Measurements from ENCODE around the gene KRTAP10-4. TPM values are rescaled to one million over a fixed set of nuclear protein-coding genes. Genes with fewer than 3 reads are reported as not detected.

KRTAP10-4 gene
- polyA plus RNA-seq, 1 of the 3 experiments (the other 2 are of a cell fraction) = not detected

DNA sequence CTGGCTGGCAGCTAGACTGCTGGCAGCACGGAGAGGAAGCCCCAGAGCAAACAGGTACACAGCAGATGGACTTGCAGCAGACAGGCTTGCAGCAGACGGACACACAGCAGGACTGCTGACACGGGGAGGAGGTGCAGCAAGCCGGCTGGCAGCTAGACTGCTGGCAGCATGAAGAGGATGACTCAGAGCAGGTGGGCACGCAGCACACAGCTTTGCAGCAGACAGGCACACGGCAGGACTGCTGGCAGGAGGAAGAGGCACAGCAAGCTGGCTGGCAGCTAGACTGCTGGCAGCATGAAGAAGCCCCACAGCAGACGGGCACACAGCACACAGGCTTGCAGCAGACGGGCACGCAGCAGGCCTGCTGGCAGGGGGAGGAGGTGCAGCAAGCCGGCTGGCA is 22.7 kb upstream of the KRTAP10-4 start:
- Histone ChIP-seq H3K27me3 (ENCODE audit: insufficient read depth) (peaks cover 43% of the 10 kb centered on the region), H3K9me2 (no peaks in the 10 kb centered on the region), H3K27ac (ENCODE audit: low read depth in 2 of 2, low read length in 1 of 2) (no peak overlapping the region), H3K9me3 (no peaks in the 10 kb centered on the region), H3K4me3 (ENCODE audit: low read depth in 2 of 2, low read length in 1 of 2) (no peak overlapping the region), H3K4me2 (no peak overlapping the region), H3F3A (replicated peaks; ENCODE audit: insufficient read depth) (no peaks in the 10 kb centered on the region), H3K79me2 (ENCODE audit: insufficient read depth) (no peaks in the 10 kb centered on the region), H3K36me3 (replicated peaks in 1 of 2; ENCODE audit: control insufficient read depth in 1 of 2, insufficient read depth in 2 of 2, low read length in 1 of 2) (no peaks in the 10 kb centered on the region), H3K9ac (no peak overlapping the region), H3K4me1 (ENCODE audit: control insufficient read depth in 1 of 2, insufficient read depth in 2 of 2, low read depth in 1 of 2, low read length in 1 of 2) (no peaks in the 10 kb centered on the region), H4K20me1 (ENCODE audit: insufficient read depth) (no peaks in the 10 kb centered on the region), H2AFZ (ENCODE audit: low read depth) (no peak overlapping the region)
- CTCF ChIA-PET = no interaction called here
- POLR2A ChIA-PET = interaction anchor here (0.6 kb wide), 1 partner anchor 25 kb away, joined by 3 read pairs; no protein-coding TSS in a partner anchor
- no peak for TF ChIP-seq SIN3A (IDR thresholded peaks at IDR 0.05; ENCODE audit: borderline replicate concordance, low read depth, low read length)
- no peak for TF ChIP-seq FOSL2 (IDR thresholded peaks at IDR 0.05; ENCODE audit: borderline replicate concordance, low read depth)
- DNase-seq = no peak
- WGBS (ENCODE audit: low lambda C conversion rate) = 18% methylated on average over 7 of the region's 10 CpGs

GRCh38 chr21:44551340-44551961 is 22.1 kb upstream of the KRTAP10-4 start, which contains the start of gene KRTAP10-2:
Gene KRTAP10-2 (minus strand): TSS chr21:44551505. CDS start chr21:44551458, 47 bp downstream.
- H3K9ac ChIP-seq = no peak within 1 kb of the TSS
- H3K36me3 ChIP-seq (replicated peaks in 1 of 2; ENCODE audit: control insufficient read depth in 1 of 2, insufficient read depth in 2 of 2, low read length in 1 of 2) = no peaks in the 10 kb centered on the region
- WGBS (ENCODE audit: low lambda C conversion rate) = 24% methylated on average over 16 of the region's 17 CpGs
- H3F3A ChIP-seq (replicated peaks; ENCODE audit: insufficient read depth) = no peaks in the 10 kb centered on the region
- CTCF ChIA-PET = no interaction called here
- no peak for DNase-seq
- H3K9me3 ChIP-seq = no peaks in the 10 kb centered on the region
- no peak within 1 kb of the TSS for H3K27ac ChIP-seq (ENCODE audit: low read depth in 2 of 2, low read length in 1 of 2)
- H3K4me2 ChIP-seq = no peak within 1 kb of the TSS
- no peaks in the 10 kb centered on the region for H3K9me2 ChIP-seq
- H3K79me2 ChIP-seq (ENCODE audit: insufficient read depth) = no peaks in the 10 kb centered on the region
- no peak within 1 kb of the TSS for H3K4me3 ChIP-seq (ENCODE audit: low read depth in 2 of 2, low read length in 1 of 2)
- POLR2A ChIA-PET = no interaction called here
- H3K4me1 ChIP-seq (ENCODE audit: control insufficient read depth in 1 of 2, insufficient read depth in 2 of 2, low read depth in 1 of 2, low read length in 1 of 2) = no peaks in the 10 kb centered on the region
- no peak for TF ChIP-seq FOSL2 (IDR thresholded peaks at IDR 0.05; ENCODE audit: borderline replicate concordance, low read depth)
- TF ChIP-seq SIN3A (IDR thresholded peaks at IDR 0.05; ENCODE audit: borderline replicate concordance, low read depth, low read length) = no peak
- TF ChIP-seq, protein P1, sequence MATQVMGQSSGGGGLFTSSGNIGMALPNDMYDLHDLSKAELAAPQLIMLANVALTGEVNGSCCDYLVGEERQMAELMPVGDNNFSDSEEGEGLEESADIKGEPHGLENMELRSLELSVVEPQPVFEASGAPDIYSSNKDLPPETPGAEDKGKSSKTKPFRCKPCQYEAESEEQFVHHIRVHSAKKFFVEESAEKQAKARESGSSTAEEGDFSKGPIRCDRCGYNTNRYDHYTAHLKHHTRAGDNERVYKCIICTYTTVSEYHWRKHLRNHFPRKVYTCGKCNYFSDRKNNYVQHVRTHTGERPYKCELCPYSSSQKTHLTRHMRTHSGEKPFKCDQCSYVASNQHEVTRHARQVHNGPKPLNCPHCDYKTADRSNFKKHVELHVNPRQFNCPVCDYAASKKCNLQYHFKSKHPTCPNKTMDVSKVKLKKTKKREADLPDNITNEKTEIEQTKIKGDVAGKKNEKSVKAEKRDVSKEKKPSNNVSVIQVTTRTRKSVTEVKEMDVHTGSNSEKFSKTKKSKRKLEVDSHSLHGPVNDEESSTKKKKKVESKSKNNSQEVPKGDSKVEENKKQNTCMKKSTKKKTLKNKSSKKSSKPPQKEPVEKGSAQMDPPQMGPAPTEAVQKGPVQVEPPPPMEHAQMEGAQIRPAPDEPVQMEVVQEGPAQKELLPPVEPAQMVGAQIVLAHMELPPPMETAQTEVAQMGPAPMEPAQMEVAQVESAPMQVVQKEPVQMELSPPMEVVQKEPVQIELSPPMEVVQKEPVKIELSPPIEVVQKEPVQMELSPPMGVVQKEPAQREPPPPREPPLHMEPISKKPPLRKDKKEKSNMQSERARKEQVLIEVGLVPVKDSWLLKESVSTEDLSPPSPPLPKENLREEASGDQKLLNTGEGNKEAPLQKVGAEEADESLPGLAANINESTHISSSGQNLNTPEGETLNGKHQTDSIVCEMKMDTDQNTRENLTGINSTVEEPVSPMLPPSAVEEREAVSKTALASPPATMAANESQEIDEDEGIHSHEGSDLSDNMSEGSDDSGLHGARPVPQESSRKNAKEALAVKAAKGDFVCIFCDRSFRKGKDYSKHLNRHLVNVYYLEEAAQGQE (IDR thresholded peaks at IDR 0.05; ENCODE audit: low read depth, low read length) = no peak
- TF ChIP-seq, protein P2, sequence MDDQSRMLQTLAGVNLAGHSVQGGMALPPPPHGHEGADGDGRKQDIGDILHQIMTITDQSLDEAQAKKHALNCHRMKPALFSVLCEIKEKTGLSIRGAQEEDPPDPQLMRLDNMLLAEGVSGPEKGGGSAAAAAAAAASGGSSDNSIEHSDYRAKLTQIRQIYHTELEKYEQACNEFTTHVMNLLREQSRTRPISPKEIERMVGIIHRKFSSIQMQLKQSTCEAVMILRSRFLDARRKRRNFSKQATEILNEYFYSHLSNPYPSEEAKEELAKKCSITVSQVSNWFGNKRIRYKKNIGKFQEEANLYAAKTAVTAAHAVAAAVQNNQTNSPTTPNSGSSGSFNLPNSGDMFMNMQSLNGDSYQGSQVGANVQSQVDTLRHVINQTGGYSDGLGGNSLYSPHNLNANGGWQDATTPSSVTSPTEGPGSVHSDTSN (IDR thresholded peaks at IDR 0.05) = no peak
- TF ChIP-seq, protein P3, sequence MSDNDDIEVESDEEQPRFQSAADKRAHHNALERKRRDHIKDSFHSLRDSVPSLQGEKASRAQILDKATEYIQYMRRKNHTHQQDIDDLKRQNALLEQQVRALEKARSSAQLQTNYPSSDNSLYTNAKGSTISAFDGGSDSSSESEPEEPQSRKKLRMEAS (IDR thresholded peaks at IDR 0.05; ENCODE audit: low read depth) = no peak
- no peak for TF ChIP-seq CHD2 (IDR thresholded peaks at IDR 0.05; ENCODE audit: low read length, partially characterized antibody)
- TF ChIP-seq RXRA (IDR thresholded peaks at IDR 0.05; ENCODE audit: borderline replicate concordance, low read depth) = no peak
- no peak for TF ChIP-seq RFX5 (IDR thresholded peaks at IDR 0.05; ENCODE audit: low read length)
- TF ChIP-seq YY1 (IDR thresholded peaks at IDR 0.05; ENCODE audit: low read depth) = no peak
- H3K27me3 ChIP-seq (ENCODE audit: insufficient read depth) = peaks cover 49% of the 10 kb centered on the region
- no peak within 1 kb of the TSS for H2AFZ ChIP-seq (ENCODE audit: low read depth)
- H4K20me1 ChIP-seq (ENCODE audit: insufficient read depth) = no peaks in the 10 kb centered on the region
